Keratinocyte (primary cell): ENCODE measurements around the gene SYMPK.

Source experiments
- EZH2 ChIP-seq: IDR thresholded peaks from one replicate; pipeline ENCODE4 v1.6.1; 2012; ENCODE audit warnings: inconsistent platforms, mild to moderate bottlenecking, low read length, moderate library complexity
- TF ChIP-seq, protein P1 (sequence below), 3 experiments: IDR thresholded peaks in 1 of 3; conservative IDR thresholded peaks in 1 of 3; optimal IDR thresholded peaks in 1 of 3; 2 replicates in 2 of 3; 3 replicates in 1 of 3; pipeline versions ENCODE3 to v1.5.1; 2011; ENCODE audit warnings: low read length in 3 of 3, mild to moderate bottlenecking in 3 of 3, moderate library complexity in 2 of 3, control low read depth in 1 of 3, inconsistent platforms in 1 of 3; ENCODE audit not compliant: insufficient read depth in 2 of 3; ENCODE audit errors: extremely low read depth in 1 of 3

DNA sequence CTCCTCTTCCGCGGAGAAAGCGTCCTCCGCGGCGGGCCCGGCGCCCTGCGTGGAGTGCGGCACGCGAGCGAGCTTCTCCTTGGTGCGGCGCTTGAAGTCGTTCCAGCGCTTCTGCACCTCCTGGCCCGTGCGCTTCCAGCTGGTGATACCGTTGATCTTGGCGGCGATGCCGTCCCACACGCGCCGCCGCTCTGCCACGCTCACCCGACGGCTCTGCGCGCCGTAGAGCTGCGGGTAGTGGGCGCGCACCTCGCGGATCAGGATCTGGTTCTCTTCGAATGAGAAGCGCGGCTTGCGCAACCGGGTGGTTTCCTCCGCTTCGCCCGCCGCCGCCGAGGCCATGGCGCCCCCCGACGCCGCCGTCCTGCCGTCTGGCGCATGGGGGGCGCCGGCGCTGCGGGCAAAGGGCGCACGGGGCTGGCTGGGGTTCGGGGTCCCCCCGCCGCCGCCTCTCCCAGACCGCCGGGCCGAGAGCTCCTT, 38.5 kb upstream of the SYMPK start:
- TF ChIP-seq, protein P1, sequence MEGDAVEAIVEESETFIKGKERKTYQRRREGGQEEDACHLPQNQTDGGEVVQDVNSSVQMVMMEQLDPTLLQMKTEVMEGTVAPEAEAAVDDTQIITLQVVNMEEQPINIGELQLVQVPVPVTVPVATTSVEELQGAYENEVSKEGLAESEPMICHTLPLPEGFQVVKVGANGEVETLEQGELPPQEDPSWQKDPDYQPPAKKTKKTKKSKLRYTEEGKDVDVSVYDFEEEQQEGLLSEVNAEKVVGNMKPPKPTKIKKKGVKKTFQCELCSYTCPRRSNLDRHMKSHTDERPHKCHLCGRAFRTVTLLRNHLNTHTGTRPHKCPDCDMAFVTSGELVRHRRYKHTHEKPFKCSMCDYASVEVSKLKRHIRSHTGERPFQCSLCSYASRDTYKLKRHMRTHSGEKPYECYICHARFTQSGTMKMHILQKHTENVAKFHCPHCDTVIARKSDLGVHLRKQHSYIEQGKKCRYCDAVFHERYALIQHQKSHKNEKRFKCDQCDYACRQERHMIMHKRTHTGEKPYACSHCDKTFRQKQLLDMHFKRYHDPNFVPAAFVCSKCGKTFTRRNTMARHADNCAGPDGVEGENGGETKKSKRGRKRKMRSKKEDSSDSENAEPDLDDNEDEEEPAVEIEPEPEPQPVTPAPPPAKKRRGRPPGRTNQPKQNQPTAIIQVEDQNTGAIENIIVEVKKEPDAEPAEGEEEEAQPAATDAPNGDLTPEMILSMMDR (optimal IDR thresholded peaks at IDR 0.05 in 1 of 3, IDR thresholded peaks at IDR 0.05 in 1 of 3, conservative IDR thresholded peaks at IDR 0.05 in 1 of 3; ENCODE audit: extremely low read depth in 1 of 3, insufficient read depth in 2 of 3, low read length in 3 of 3): no peak
- TF ChIP-seq EZH2: no peak
